HG03521 (cell line): ENCODE measurements around the gene CAP2.
"Not testable (repeated sequence)": the region's sequence is repeated elsewhere in the genome, so short reads cannot be mapped to it uniquely, and the experiment has no call there.

Source experiments
- ATAC-seq: cut with Tn5 transposase; IDR thresholded peaks from one replicate; pipeline ENCODE4 v1.9.1; 2021; ENCODE audit warnings: mild to moderate bottlenecking, moderate library complexity; ENCODE audit not compliant: unreplicated experiment

Gene CAP2

DNA sequence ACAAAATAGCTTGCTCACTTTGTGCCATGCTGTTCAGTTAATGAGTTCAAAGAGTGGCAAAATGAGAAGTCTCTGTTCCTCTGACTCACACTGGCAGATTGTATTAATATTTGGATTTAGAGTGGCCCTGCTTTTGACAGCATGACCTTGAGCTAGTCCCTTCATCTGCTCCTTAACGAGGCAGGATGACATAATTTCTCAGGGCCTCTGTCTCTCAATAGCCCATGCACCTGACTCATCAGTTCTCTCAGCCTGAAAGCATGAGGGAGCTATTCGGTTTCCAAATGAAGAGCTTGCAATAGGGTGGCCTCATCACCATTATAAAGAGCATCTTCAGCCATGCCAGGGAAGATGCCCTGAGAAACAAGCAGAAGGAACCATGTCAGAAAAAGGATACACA lies 38.2 kb downstream of the CAP2 start:
- no peak for ATAC-seq

GRCh38 chr6:17432356-17432755 lies 39.0 kb downstream of the CAP2 start:
- ATAC-seq: no peak

GRCh38 chr6:17439243-17439993 lies 46.0 kb downstream of the CAP2 start:
- no peak for ATAC-seq

DNA sequence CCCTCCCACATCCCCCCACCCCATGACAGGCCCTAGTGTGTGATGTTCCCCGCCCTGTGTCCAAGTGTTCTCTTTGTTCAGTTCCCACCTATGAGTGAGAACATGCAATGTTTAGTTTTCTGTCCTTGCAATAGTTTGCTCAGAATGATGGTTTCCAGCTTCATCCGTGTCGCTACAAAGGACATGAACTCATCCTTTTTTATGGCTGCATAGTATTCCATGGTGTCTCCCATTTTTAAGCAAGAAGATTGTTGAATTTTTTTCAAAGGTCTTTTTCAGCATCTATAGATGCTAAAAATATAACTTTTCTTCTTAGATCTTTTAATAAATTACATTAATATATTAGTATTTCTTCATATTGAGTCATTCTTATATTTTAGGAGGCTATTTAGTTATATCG lies 47.4 kb downstream of the CAP2 start:
- not testable (repeated sequence) for ATAC-seq

DNA sequence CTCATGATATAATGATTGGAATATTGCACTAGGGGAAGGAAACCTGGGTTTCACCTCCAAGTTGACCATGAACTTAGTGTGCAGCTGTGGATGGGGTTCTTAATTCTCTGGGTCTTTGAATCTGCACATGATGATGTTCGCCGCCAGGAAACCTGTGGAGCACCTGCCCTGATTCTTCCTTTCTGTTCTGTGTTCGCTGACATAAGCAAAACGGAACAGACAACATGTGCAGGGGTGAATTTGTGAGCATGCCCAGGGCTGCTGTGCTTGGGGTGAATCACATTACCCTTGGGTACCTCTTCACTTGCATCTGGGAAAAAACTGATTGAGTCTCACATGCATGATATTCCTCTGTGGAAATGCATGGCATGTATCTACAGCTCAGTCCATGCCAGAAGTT lies 48.8 kb downstream of the CAP2 start:
- no peak for ATAC-seq

DNA sequence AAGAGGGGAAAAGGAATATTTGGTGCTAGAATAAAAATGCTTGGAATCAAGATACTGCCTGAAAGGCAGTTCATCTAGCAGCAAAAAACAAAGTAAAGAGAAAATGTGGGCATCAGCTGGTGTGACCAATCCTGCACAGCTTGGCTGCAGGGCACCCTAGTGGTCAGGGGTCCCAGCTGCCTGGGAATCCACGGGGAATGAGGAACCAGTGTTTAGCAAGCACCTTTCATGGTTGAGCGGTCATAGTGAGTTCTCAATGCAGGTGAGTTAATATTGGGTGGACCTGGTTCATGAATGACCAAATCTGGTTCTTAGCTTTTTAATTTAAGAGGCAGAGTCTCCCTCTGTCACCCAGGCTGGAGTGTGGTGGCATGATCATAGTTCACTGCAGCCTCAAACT lies 53.3 kb downstream of the CAP2 start:
- ATAC-seq: no peak

DNA sequence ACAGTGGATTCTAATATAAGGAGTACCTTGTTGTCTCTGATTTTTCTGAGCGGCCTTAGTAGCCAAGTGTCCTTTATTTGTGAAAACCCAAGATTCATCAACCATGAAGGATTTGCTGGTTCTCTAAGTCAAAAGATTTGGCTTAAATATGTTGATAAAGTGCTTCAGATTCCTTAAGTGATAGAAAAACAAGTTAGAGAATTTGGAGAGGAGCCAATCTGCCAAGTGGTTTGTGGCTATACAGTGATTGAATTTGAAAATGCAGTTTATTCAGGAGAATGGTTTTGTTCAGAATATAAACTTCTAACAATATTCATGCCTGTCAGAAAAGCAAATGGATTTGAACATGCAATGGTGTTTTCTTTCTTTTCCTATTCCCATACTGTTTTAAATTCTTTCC lies 54.8 kb downstream of the CAP2 start:
- no peak for ATAC-seq

DNA sequence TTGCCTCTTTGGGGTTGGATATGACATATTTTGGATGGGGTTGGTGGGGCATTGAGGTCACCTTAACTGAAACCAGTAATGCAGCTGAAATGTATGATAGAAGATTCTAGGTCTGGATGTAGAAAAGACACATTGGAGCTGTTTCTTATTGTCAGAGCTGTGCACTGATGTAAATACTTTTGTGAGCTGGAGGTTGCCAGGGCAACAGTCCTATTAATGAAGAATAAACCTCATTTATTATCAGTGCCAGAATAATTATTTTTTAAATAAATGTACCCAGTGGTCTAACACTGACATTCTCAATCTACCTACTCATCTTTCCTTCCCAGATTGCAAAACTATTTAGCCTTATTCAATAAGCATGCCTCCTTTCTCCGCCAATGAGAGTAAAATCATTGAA lies 57.0 kb downstream of the CAP2 start:
- ATAC-seq: no peak

DNA sequence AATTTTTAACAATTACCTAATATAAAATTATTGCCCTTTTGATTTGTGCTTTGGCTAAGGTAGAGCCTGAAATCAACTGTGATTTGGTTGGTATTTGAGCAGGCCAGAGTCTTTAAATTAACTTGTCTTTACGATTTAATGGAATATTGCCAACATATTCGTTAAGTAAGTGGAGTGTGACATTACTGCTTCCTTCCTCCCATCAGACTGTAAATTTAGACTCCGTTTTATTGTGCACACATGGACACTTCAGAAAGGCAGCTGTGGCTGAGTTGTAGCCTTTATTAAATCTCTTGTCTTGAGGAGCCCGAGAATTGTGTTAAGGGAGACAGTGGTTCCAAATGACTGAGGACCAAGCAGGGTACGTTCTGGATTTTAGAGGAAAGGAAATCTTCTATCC lies 57.4 kb downstream of the CAP2 start:
- no peak for ATAC-seq

GRCh38 chr6:17452096-17452495 lies 58.7 kb downstream of the CAP2 start:
- ATAC-seq: no peak

DNA sequence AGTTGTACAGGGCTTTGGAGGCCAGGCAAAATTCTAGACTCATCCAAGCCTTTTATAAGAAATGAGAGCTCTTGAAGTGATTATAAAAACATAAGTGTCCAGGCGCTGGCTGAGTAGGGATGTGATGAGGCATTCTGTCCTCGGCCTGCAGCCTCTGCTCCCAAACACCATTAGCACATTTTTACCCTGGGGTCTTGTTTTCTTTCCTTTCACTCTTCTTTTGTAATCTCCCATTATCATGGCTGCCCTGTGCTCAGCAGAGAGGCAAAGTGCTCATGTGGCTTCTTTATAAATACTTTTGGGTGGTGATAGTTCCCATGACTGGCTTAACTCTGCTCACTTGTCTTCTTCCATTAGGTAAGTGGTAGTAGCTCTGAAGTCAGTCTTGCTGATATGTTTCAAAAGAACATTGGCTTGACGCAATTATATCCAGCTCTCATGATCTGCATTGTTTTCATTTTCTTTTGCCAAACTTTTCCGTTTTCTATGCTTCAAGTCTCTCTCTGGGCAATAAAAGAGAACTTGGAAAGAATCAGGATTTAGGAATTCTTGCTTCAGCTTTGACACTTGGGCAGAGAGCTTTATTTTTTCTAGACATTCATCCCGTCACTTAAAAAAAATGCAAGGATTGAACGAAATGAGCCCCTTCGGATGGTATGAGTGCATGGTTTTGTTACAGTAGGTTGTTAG lies 61.1 kb downstream of the CAP2 start:
- ATAC-seq: no peak

GRCh38 chr6:17455919-17456318 lies 62.5 kb downstream of the CAP2 start:
- ATAC-seq: no peak

- ATAC-seq: no peak
Observed at GRCh38 chr6:17456711-17457110, 63.3 kb downstream of the CAP2 start.

DNA sequence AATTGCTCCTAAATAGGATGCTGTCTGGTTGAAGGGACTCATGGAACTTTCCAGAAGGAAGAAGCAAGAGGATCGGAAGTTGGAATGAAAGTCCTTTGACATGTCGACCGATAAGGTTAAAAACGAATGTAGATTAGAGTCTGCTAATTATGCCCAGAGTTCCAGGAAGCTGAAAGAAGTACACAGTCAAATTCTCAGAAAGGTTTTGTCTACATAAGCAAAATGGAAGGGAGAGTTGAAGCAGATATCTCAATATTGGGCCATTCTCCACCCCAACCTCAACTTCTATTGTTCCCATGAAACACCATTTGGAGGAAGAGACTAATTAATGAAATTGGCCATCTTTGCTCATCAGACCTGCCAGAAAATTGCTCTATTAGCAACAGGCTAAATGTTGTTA lies 64.0 kb downstream of the CAP2 start:
- ATAC-seq: no peak

GRCh38 chr6:17457956-17458355 lies 64.6 kb downstream of the CAP2 start:
- ATAC-seq: no peak

- no peak for ATAC-seq
Observed at GRCh38 chr6:17458966-17459365, 65.6 kb downstream of the CAP2 start.

DNA sequence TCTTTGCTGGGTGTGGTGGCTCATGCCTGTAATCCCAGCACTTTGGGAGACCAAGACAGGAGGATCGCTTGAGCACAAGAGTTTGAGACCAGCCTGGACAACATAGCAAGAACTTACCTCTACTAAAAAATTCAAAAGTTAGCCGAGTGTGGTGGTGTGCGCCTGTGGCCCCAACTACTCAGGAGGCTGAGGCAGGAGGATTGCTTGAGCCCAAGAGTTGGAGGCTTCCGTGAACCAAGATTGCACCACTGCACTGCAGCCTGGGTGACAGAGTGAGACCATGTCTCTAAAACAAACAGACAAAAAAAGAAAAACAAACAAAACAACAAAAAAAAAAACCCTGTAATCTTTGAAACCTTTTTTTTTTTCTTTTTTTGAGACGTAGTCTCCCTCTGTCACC lies 67.5 kb downstream of the CAP2 start:
- no peak for ATAC-seq

GRCh38 chr6:17466147-17466546 lies 72.8 kb downstream of the CAP2 start:
- no peak for ATAC-seq

- no peak for ATAC-seq
Observed at GRCh38 chr6:17466707-17467106, 73.3 kb downstream of the CAP2 start.

GRCh38 chr6:17469006-17469832 lies 75.8 kb downstream of the CAP2 start:
- ATAC-seq: no peak

- ATAC-seq: no peak
Observed at GRCh38 chr6:17470202-17470937, 77.0 kb downstream of the CAP2 start.
